ENCODE data around the gene CDC40.
"Not testable (repeated sequence)": the region's sequence is repeated elsewhere in the genome, so short reads cannot be mapped to it uniquely, and the experiment has no call there.

Gene CDC40

GRCh38 chr6:110271732-110272022 lies 91.5 kb downstream of the CDC40 start:
- no peak overlapping the region for H3K9ac ChIP-seq

DNA sequence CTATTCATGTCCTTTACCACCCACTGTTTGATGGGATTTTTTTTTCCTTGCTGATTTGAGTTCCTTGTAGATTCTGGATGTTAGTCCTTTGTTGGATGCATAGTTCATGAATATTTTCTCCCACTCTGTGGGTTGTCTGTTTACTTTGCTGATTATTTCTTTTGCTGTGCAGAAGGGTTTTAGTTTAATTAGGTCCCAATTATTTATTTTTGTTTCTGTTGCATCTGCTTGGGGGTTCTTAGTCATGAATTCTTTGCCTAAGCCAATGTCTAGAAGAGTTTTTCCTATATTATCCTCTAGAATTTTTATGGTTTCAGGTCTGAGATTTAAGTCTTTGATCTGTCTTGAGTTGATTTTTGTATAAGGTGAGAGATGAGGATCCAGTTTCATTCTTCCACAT lies 92.6 kb downstream of the CDC40 start:
- H3K9ac ChIP-seq; H3K79me2 ChIP-seq; H3K4me3 ChIP-seq (ENCODE audit: low read depth, low read length); H3K4me1 ChIP-seq; H3K36me3 ChIP-seq (ENCODE audit: control insufficient read depth, insufficient read depth, low read length); H3K9me3 ChIP-seq (ENCODE audit: control insufficient read depth, low read length); H3K4me2 ChIP-seq (ENCODE audit: low read length); H3K27ac ChIP-seq; H3K27me3 ChIP-seq (ENCODE audit: control insufficient read depth, insufficient read depth, low read length); H2AFZ ChIP-seq: not testable (repeated sequence)

More at GRCh38 chr6:110271732-110272022, 91.5 kb downstream of the CDC40 start:
- Histone ChIP-seq H3K27ac (no peak overlapping the region), H2AFZ (no peak overlapping the region), H3K4me1 (no peaks in the 10 kb centered on the region), H3K36me3 (ENCODE audit: control insufficient read depth, insufficient read depth, low read length) (no peaks in the 10 kb centered on the region), H3K27me3 (ENCODE audit: control insufficient read depth, insufficient read depth, low read length) (no peaks in the 10 kb centered on the region), H3K9me3 (ENCODE audit: control insufficient read depth, low read length) (no peaks in the 10 kb centered on the region), H3K4me3 (ENCODE audit: low read depth, low read length) (no peak overlapping the region), H3K79me2 (no peaks in the 10 kb centered on the region), H3K4me2 (ENCODE audit: low read length) (no peak overlapping the region)
- TF ChIP-seq, protein P1, sequence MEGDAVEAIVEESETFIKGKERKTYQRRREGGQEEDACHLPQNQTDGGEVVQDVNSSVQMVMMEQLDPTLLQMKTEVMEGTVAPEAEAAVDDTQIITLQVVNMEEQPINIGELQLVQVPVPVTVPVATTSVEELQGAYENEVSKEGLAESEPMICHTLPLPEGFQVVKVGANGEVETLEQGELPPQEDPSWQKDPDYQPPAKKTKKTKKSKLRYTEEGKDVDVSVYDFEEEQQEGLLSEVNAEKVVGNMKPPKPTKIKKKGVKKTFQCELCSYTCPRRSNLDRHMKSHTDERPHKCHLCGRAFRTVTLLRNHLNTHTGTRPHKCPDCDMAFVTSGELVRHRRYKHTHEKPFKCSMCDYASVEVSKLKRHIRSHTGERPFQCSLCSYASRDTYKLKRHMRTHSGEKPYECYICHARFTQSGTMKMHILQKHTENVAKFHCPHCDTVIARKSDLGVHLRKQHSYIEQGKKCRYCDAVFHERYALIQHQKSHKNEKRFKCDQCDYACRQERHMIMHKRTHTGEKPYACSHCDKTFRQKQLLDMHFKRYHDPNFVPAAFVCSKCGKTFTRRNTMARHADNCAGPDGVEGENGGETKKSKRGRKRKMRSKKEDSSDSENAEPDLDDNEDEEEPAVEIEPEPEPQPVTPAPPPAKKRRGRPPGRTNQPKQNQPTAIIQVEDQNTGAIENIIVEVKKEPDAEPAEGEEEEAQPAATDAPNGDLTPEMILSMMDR (IDR thresholded peaks at IDR 0.05), result no peak

DNA sequence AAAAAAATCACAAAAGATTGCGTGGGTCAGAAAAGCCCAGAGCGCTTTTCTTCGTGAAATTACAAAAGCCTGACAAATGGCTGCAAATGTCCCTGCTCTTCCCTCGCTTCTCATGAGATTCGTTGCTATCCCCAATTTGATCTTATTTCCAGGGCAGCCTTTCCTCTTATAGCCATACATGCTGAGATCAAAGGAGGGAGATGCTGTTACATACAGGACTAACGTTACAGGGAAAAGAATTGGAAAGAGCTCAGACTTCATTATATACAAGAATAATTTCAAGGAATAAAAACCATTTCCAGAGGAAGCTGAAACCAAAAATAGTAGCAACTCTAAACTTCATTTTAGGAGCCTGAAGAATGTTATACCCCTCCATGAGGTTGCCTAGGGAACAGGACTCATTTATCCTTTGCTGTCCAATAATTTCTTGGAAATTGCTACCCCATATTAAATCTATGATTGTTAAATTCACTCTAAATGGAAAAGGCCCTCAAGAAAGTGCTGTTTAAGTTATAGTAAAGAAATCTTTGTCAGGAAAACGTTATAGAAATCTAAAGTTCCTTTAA lies 97.0 kb downstream of the CDC40 start:
- Histone ChIP-seq H3K27me3 (ENCODE audit: control insufficient read depth, insufficient read depth, low read length) (no peaks in the 10 kb centered on the region), H3K4me3 (ENCODE audit: low read depth, low read length) (no peak overlapping the region), H2AFZ (no peak overlapping the region), H3K9ac (no peak overlapping the region), H3K9me3 (ENCODE audit: control insufficient read depth, low read length) (no peaks in the 10 kb centered on the region), H3K4me2 (ENCODE audit: low read length) (no peak overlapping the region), H3K36me3 (ENCODE audit: control insufficient read depth, insufficient read depth, low read length) (no peaks in the 10 kb centered on the region), H3K27ac (no peak overlapping the region), H3K79me2 (no peaks in the 10 kb centered on the region), H3K4me1 (no peaks in the 10 kb centered on the region)
- TF ChIP-seq, protein P1 (IDR thresholded peaks at IDR 0.05), result no peak

Measured in parathyroid adenoma (tissue), 2 donors.